ENCODE results near the gene PLPPR1. TPM values are rescaled to one million over a fixed set of nuclear protein-coding genes. Genes with fewer than 3 reads are reported as not detected.

The PLPPR1 gene
- total and polyA plus RNA-seq, 2 of the 13 experiments (the other 11 are each of a cell fraction or from before 2014, with no cell fraction given) = 16.0 to 84.7 TPM

DNA sequence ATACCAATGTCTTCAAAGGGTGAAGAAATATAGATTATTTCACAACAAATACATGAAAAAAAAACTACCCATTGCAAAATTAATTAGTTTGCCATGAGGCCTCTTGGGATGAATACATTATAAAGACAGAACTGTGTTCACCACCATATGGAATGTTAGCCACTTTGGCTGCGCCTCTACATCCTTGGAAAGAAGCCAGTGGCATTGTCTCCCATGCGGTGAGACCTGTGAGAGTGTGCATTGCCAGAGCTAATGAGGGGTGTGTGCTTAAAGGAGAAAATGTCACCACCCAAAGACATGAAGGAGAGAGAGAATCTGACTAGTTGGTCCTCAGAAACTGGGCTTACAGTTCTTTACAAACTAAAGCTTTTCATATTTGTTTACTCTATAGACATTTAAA, 110.6 kb downstream of the PLPPR1 start:
- H2AFZ ChIP-seq (ENCODE audit: low read length) = no peak overlapping the region
- TF ChIP-seq ZNF224 (CRISPR knock-in tag; IDR thresholded peaks at IDR 0.05) (no peak), ZFP41 (CRISPR knock-in tag; IDR thresholded peaks at IDR 0.05; ENCODE audit: borderline replicate concordance) (no peak), HOXD1 (CRISPR knock-in tag; IDR thresholded peaks at IDR 0.05) (no peak), ZNF33B (CRISPR knock-in tag; IDR thresholded peaks at IDR 0.05) (no peak)
- TF ChIP-seq, protein P1, sequence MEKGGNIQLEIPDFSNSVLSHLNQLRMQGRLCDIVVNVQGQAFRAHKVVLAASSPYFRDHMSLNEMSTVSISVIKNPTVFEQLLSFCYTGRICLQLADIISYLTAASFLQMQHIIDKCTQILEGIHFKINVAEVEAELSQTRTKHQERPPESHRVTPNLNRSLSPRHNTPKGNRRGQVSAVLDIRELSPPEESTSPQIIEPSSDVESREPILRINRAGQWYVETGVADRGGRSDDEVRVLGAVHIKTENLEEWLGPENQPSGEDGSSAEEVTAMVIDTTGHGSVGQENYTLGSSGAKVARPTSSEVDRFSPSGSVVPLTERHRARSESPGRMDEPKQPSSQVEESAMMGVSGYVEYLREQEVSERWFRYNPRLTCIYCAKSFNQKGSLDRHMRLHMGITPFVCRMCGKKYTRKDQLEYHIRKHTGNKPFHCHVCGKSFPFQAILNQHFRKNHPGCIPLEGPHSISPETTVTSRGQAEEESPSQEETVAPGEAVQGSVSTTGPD (CRISPR knock-in tag; IDR thresholded peaks at IDR 0.05) = no peak
- H3K79me2 ChIP-seq (ENCODE audit: insufficient read depth, low read length) = no peaks in the 10 kb centered on the region
- ChIA-PET POLR2A (no interaction called here), CTCF (ENCODE audit: low intra/inter-chr PET ratio, low total read pairs) (no interaction called here)
- BruUV-seq (replicated peaks) = no TSS peak
- H3K27ac ChIP-seq (ENCODE audit: extremely low read length, insufficient read depth, low read length) = no peak overlapping the region
- no peak overlapping the region for H3K9ac ChIP-seq (ENCODE audit: insufficient read depth, low read depth, low read length)
- H3K9me3 ChIP-seq (ENCODE audit: low read length) = no peaks in the 10 kb centered on the region
- H3K4me3 ChIP-seq (replicated peaks in 1 of 3; ENCODE audit: insufficient read depth in 1 of 3, low read depth in 2 of 3, low read length in 3 of 3) = no peak overlapping the region
- ATAC-seq (no peak), DNase-seq (ENCODE audit: low spot score) (no peak), FAIRE-seq (no peak)
- H3K36me3 ChIP-seq (replicated peaks in 1 of 2; ENCODE audit: control insufficient read depth in 1 of 2, insufficient read depth in 2 of 2, low read length in 2 of 2) = no peaks in the 10 kb centered on the region
- no peak overlapping the region for H3K4me2 ChIP-seq (ENCODE audit: low read depth, low read length)
- H3K27me3 ChIP-seq (ENCODE audit: control insufficient read depth in 1 of 2, insufficient read depth in 2 of 2, low read length in 2 of 2) = no peaks in the 10 kb centered on the region
- no peaks in the 10 kb centered on the region for H3K4me1 ChIP-seq (ENCODE audit: insufficient read depth, low read length)
- in situ Hi-C loops (cut with HindIII; ENCODE audit: extremely low pct_ligation_motif_present, low pct_unique_long_range_greater_than_20kb) (no loop called here), intact Hi-C loops (cut with micrococcal nuclease; ENCODE audit: unreplicated experiment) (no loop called here)
- H4K20me1 ChIP-seq (ENCODE audit: insufficient read depth, low read length) = no peaks in the 10 kb centered on the region
- 100% methylated on average over 2 of the region's 2 CpGs for WGBS (ENCODE audit: low lambda C conversion rate)

DNA sequence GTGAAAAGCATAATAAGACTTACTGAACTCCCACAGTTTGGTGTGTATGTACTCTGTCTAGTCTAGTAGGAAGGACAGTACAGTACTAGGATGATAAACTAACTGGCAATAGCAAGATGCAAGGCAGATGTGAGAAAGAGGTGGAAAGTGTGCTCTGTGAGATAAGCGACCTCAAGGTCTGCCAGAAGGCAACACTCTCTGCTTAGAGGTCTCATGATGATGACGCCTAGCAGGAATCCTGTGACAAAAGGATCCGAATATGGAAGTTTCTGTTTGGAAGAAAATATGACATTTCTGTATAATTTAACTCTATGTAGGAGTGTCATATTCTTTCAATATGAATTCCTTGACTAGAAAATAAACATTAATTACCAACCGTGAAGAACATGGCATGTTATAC, 112.2 kb downstream of the PLPPR1 start:
- Histone ChIP-seq H3K9me3 (ENCODE audit: low read length) (no peaks in the 10 kb centered on the region), H3K79me2 (ENCODE audit: insufficient read depth, low read length) (no peaks in the 10 kb centered on the region), H3K4me1 (ENCODE audit: insufficient read depth, low read length) (no peaks in the 10 kb centered on the region), H3K27me3 (ENCODE audit: control insufficient read depth in 1 of 2, insufficient read depth in 2 of 2, low read length in 2 of 2) (no peaks in the 10 kb centered on the region), H3K4me2 (ENCODE audit: low read depth, low read length) (no peak overlapping the region), H3K9ac (ENCODE audit: insufficient read depth, low read depth, low read length) (no peak overlapping the region), H3K27ac (ENCODE audit: extremely low read length, insufficient read depth, low read length) (no peak overlapping the region), H2AFZ (ENCODE audit: low read length) (no peak overlapping the region), H3K4me3 (replicated peaks in 1 of 3; ENCODE audit: insufficient read depth in 1 of 3, low read depth in 2 of 3, low read length in 3 of 3) (no peak overlapping the region), H3K36me3 (replicated peaks in 1 of 2; ENCODE audit: control insufficient read depth in 1 of 2, insufficient read depth in 2 of 2, low read length in 2 of 2) (no peaks in the 10 kb centered on the region), H4K20me1 (ENCODE audit: insufficient read depth, low read length) (no peaks in the 10 kb centered on the region)
- BruUV-seq (replicated peaks) = no TSS peak
- no peak for FAIRE-seq
- intact Hi-C loops (cut with micrococcal nuclease; ENCODE audit: unreplicated experiment) = no loop called here
- ChIA-PET CTCF (ENCODE audit: low intra/inter-chr PET ratio, low total read pairs) (no interaction called here), POLR2A (no interaction called here)
- no peak for ATAC-seq
- TF ChIP-seq GPN1 (CRISPR knock-in tag; IDR thresholded peaks at IDR 0.05; ENCODE audit: borderline replicate concordance) = no peak
- TF ChIP-seq SP140L (CRISPR knock-in tag; IDR thresholded peaks at IDR 0.05; ENCODE audit: borderline replicate concordance) = no peak
- TF ChIP-seq FOSL1 (CRISPR knock-in tag; IDR thresholded peaks at IDR 0.05; ENCODE audit: borderline replicate concordance) = no peak
- TF ChIP-seq, protein P2, sequence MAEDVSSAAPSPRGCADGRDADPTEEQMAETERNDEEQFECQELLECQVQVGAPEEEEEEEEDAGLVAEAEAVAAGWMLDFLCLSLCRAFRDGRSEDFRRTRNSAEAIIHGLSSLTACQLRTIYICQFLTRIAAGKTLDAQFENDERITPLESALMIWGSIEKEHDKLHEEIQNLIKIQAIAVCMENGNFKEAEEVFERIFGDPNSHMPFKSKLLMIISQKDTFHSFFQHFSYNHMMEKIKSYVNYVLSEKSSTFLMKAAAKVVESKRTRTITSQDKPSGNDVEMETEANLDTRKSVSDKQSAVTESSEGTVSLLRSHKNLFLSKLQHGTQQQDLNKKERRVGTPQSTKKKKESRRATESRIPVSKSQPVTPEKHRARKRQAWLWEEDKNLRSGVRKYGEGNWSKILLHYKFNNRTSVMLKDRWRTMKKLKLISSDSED (CRISPR knock-in tag; IDR thresholded peaks at IDR 0.05) = no peak
- in situ Hi-C loops (cut with HindIII; ENCODE audit: extremely low pct_ligation_motif_present, low pct_unique_long_range_greater_than_20kb) = no loop called here
- WGBS (ENCODE audit: low lambda C conversion rate) = 82% methylated on average over 4 of the region's 4 CpGs
- no peak for DNase-seq (ENCODE audit: low spot score)
